ENCODE results near the gene NGEF. TPM values are rescaled to one million over a fixed set of nuclear protein-coding genes. Genes with fewer than 3 reads are reported as not detected.

The NGEF gene
- total and polyA plus RNA-seq, 7 donors: 0.28 to 13.9 (median 10.8) TPM; not detected in 2

GRCh38 chr2:232903989-232904388 lies 109.1 kb downstream of the NGEF start:
- intact Hi-C loops (cut with DNase I): no loop called here
- no peak for DNase-seq
- no peaks in the 10 kb centered on the region for H3K4me1 ChIP-seq
- H3K36me3 ChIP-seq: no peaks in the 10 kb centered on the region
- H3K27me3 ChIP-seq: peaks cover 0 to 33% (median 0%) of the 10 kb centered on the region in 3 donors
- no peak overlapping the region for H3K27ac ChIP-seq
- WGBS, 2 donors: 81 to 85% methylated on average over 9 of the region's 9 CpGs
- TF ChIP-seq CTCF (IDR thresholded peaks at IDR 0.05) (no peak), POLR2AphosphoS5 (IDR thresholded peaks at IDR 0.05) (no peak), EP300 (IDR thresholded peaks at IDR 0.05) (no peak), POLR2A (IDR thresholded peaks at IDR 0.05) (no peak)
- no peak overlapping the region for H3K4me3 ChIP-seq
- H3K9me3 ChIP-seq: no peaks in the 10 kb centered on the region

- no peak for TF ChIP-seq CTCF (IDR thresholded peaks at IDR 0.05)
- TF ChIP-seq EP300 (IDR thresholded peaks at IDR 0.05): no peak
- TF ChIP-seq POLR2AphosphoS5 (IDR thresholded peaks at IDR 0.05): no peak
- no peak for TF ChIP-seq POLR2A (IDR thresholded peaks at IDR 0.05)
- intact Hi-C loops (cut with DNase I): no loop called here
- H3K36me3 ChIP-seq: no peaks in the 10 kb centered on the region
- no peak overlapping the region for H3K4me3 ChIP-seq
- H3K9me3 ChIP-seq: no peaks in the 10 kb centered on the region
- no peak for DNase-seq
- peaks cover 0 to 27% (median 0%) of the 10 kb centered on the region in 3 donors for H3K27me3 ChIP-seq
- no peak overlapping the region for H3K27ac ChIP-seq
- no peaks in the 10 kb centered on the region for H3K4me1 ChIP-seq
- WGBS, 2 donors: 85 to 89% methylated on average over 28 of the region's 28 CpGs
Observed at GRCh38 chr2:232901736-232902578, 111.1 kb downstream of the NGEF start.

GRCh38 chr2:232900811-232901735 lies 112.0 kb downstream of the NGEF start:
- intact Hi-C loops (cut with DNase I): no loop called here
- H3K4me3 ChIP-seq: no peak overlapping the region
- no peaks in the 10 kb centered on the region for H3K9me3 ChIP-seq
- DNase-seq: no peak
- TF ChIP-seq POLR2AphosphoS5 (IDR thresholded peaks at IDR 0.05): no peak
- no peak for TF ChIP-seq EP300 (IDR thresholded peaks at IDR 0.05)
- TF ChIP-seq CTCF (IDR thresholded peaks at IDR 0.05): no peak
- TF ChIP-seq POLR2A (IDR thresholded peaks at IDR 0.05): no peak
- no peak overlapping the region for H3K27ac ChIP-seq
- 76 to 88% methylated on average over 43 of the region's 43 CpGs for WGBS, 2 donors
- no peaks in the 10 kb centered on the region for H3K4me1 ChIP-seq
- no peaks in the 10 kb centered on the region for H3K36me3 ChIP-seq
- H3K27me3 ChIP-seq: peaks cover 0 to 27% (median 0%) of the 10 kb centered on the region in 3 donors

- intact Hi-C loops (cut with DNase I): no loop called here
- no peaks in the 10 kb centered on the region for H3K9me3 ChIP-seq
- TF ChIP-seq EP300 (IDR thresholded peaks at IDR 0.05) (no peak), POLR2AphosphoS5 (IDR thresholded peaks at IDR 0.05) (no peak), POLR2A (IDR thresholded peaks at IDR 0.05) (no peak), CTCF (IDR thresholded peaks at IDR 0.05) (no peak)
- H3K4me1 ChIP-seq: no peaks in the 10 kb centered on the region
- H3K27me3 ChIP-seq: peaks cover 0 to 34% (median under 1%) of the 10 kb centered on the region in 3 donors
- no peak for DNase-seq
- no peak overlapping the region for H3K27ac ChIP-seq
- no peak overlapping the region for H3K4me3 ChIP-seq
- 87% methylated on average over 18 of the region's 18 CpGs for WGBS, 2 donors
- H3K36me3 ChIP-seq: no peaks in the 10 kb centered on the region
Observed at GRCh38 chr2:232898592-232899543, 114.2 kb downstream of the NGEF start.
